Ovary (tissue), 9 donors: ENCODE measurements around the gene SLC25A42. TPM values are rescaled to one million over a fixed set of nuclear protein-coding genes. Genes with fewer than 3 reads are reported as not detected.

Experiments
- DNase-seq, 5 donors: peaks; one replicate each; pipeline ENCODE4 v3.0.0-alpha.2; 2019 to 2020
- H3K27ac ChIP-seq, 2 donors: fragments of 200-600 bp; one replicate each; pipeline versions ENCODE4 v1.5.1 to v1.8.0; 2019 to 2022
- H3K27me3 ChIP-seq: fragments of 200-600 bp; one replicate; pipeline ENCODE4 v1.8.0; 2022
- H3K36me3 ChIP-seq: fragments of 200-600 bp; sonication (generic); one replicate; pipeline ENCODE4 v1.5.1; 2019
- H3K4me1 ChIP-seq: one replicate; pipeline ENCODE4 v1.8.1; 2013; ENCODE audit warnings: mild to moderate bottlenecking, moderate library complexity; ENCODE audit not compliant: insufficient read depth
- H3K4me3 ChIP-seq: fragments of 200-600 bp; sonication (generic); one replicate; pipeline ENCODE4 v1.5.1; 2017
- H3K9me3 ChIP-seq, 2 donors: fragments of 200-600 bp in 1 of 2; sonication (generic) in 1 of 2; one replicate each; pipeline versions ENCODE4 v1.5.1 to v1.8.1; 2013 to 2019; ENCODE audit warnings: mild to moderate bottlenecking in 1 of 2, moderate library complexity in 1 of 2
- CTCF ChIP-seq, 3 donors: fragments of 450-650 bp in 2 of 3; fragments of 200-600 bp in 1 of 3; IDR thresholded peaks; one replicate each; pipeline versions ENCODE4 v1.5.1 to v1.8.0; 2016 to 2022; ENCODE audit warnings: antibody characterized with exemption in 3 of 3, mild to moderate bottlenecking in 1 of 3
- EP300 ChIP-seq: sonication (generic); formaldehyde crosslinking; IDR thresholded peaks from one replicate; pipeline ENCODE4 v1.6.1; 2017; ENCODE audit warnings: antibody characterized with exemption
- POLR2A ChIP-seq: fragments of 450-650 bp; IDR thresholded peaks from one replicate; pipeline ENCODE4 v1.6.1; 2017; ENCODE audit warnings: antibody characterized with exemption, mild to moderate bottlenecking, moderate library complexity
- WGBS, 3 donors: extraction: QIAGEN DNeasy Blood & Tissue Kit in 1 of 3; methylation state at CpG; one replicate each; pipeline versions ENCODE4 v1.1.5 to v1.1.7; 2013 to 2017; 5-methylcytosine and 5-hydroxymethylcytosine counted together
- intact Hi-C, 4 donors: fragments of 100-400 bp; cut with DNase I; formaldehyde crosslinking; loops; one replicate each; pipeline versions ENCODE4 v1.11.0 to v1.15.1; 2022 to 2023
- polyA plus RNA-seq, 2 donors: library from polyadenylated mRNA; stranded (reverse); fragments of 200-250 nt in 1 of 2; fragments of 350-450 nt in 1 of 2; fragmentation: Illumina TruSeq in 1 of 2; extraction: RNeasy Lipid Tissue Mini Kit (QIAGEN cat#74804) in 1 of 2; gene quantifications; one replicate each; pipeline ENCODE4 v1.2.3, GENCODE V29; 2013 to 2014
- total RNA-seq, 7 donors: library from RNA; depleted of rRNA in 2 of 7; stranded (reverse); fragments of >200 nt in 2 of 7; fragmentation: NEBNext Ultra II Directional in 3 of 7; extraction: Animal tissue kit (Norgen Biotek cat#: 25700) in 3 of 7; gene quantifications; one replicate each; pipeline versions ENCODE4 v1.1.0 to v1.2.4, GENCODE V29; 2016 to 2023
- donor health status: DM: no; HTN: no; CAD: no; lungs with moderate emphysema.
- donor health status: DM: no; HTN: no; CAD: no.
- donor health status: Bipolar disorder and iron deficiency.
- donor health status: DM: yes; HTN: yes; CAD: no.
- donor health status: DM: no; HTN: no; CAD: no.
- donor health status: DM: yes; HTN: yes; CAD: no.

SLC25A42 gene
- total and polyA plus RNA-seq, 9 donors, result 6.5 to 34.3 (median 21.1) TPM

DNA sequence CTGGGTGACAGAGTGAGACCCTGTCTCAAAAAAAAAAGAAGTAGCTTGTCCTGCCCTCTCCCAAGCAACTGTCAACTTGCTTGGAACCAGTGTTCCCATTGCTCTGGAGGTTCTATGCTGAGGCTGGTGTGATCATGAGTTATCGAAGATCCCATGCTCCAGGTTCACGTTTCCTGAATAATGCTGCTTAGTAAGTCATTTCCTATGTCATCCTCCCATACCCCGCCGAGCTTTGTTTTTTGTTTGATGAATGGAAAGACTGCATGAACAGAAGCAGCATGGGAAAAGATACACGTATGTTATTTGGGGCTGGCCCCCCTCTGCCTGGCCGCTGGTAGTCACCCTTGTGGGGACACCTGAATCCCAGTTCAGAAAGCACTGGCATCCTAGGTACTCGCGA lies 11.3 kb downstream of the SLC25A42 start:
- TF ChIP-seq POLR2A (no peak), EP300 (no peak), CTCF (IDR thresholded peaks at IDR 0.05) (no peak)
- DNase-seq, result no peak
- no peaks in the 10 kb centered on the region for H3K9me3 ChIP-seq
- 90 to 91% (median 90%) methylated on average over 8 of the region's 8 CpGs for WGBS, 3 donors
- no peak overlapping the region for H3K4me3 ChIP-seq
- no peaks in the 10 kb centered on the region for H3K36me3 ChIP-seq
- intact Hi-C loops, result no loop called here
- no peaks in the 10 kb centered on the region for H3K4me1 ChIP-seq
- H3K27ac ChIP-seq, result no peak overlapping the region
- H3K27me3 ChIP-seq, result no peaks in the 10 kb centered on the region

- intact Hi-C loops, result no loop called here
Observed at GRCh38 chr19:19076476-19076875, 12.7 kb downstream of the SLC25A42 start.

GRCh38 chr19:19077103-19077502 lies 13.3 kb downstream of the SLC25A42 start:
- no peaks in the 10 kb centered on the region for H3K36me3 ChIP-seq
- H3K27ac ChIP-seq, result no peak overlapping the region
- no peak for TF ChIP-seq POLR2A
- TF ChIP-seq CTCF (IDR thresholded peaks at IDR 0.05), result no peak
- no peak for TF ChIP-seq EP300
- no peak overlapping the region for H3K4me3 ChIP-seq
- H3K9me3 ChIP-seq, result no peaks in the 10 kb centered on the region
- WGBS, 3 donors, result 96 to 97% (median 96%) methylated on average over 7 of the region's 7 CpGs
- DNase-seq, result no peak
- no peaks in the 10 kb centered on the region for H3K27me3 ChIP-seq
- intact Hi-C loops, result no loop called here
- no peaks in the 10 kb centered on the region for H3K4me1 ChIP-seq

More at GRCh38 chr19:19076476-19076875, 12.7 kb downstream of the SLC25A42 start:
- Histone ChIP-seq H3K4me1 (no peaks in the 10 kb centered on the region), H3K9me3 (no peaks in the 10 kb centered on the region), H3K36me3 (no peaks in the 10 kb centered on the region), H3K27me3 (no peaks in the 10 kb centered on the region), H3K4me3 (no peak overlapping the region), H3K27ac (no peak overlapping the region)
- no peak for TF ChIP-seq CTCF (IDR thresholded peaks at IDR 0.05)
- no peak for TF ChIP-seq EP300
- TF ChIP-seq POLR2A, result no peak
- WGBS, 3 donors, result 73 to 94% (median 81%) methylated on average over 1 of the region's 1 CpG
- no peak for DNase-seq

GRCh38 chr19:19078801-19079200 lies 15.0 kb downstream of the SLC25A42 start:
- TF ChIP-seq CTCF (IDR thresholded peaks at IDR 0.05) (no peak), EP300 (no peak), POLR2A (no peak)
- Histone ChIP-seq H3K36me3 (no peaks in the 10 kb centered on the region), H3K27me3 (no peaks in the 10 kb centered on the region), H3K27ac (no peak overlapping the region), H3K9me3 (no peaks in the 10 kb centered on the region), H3K4me1 (no peaks in the 10 kb centered on the region), H3K4me3 (no peak overlapping the region)
- DNase-seq, result no peak
- intact Hi-C loops, result no loop called here
- 94 to 97% (median 95%) methylated on average over 6 of the region's 6 CpGs for WGBS, 3 donors
